Activated naive CD8-positive, alpha-beta T cell (primary cell): ENCODE results near the gene MAD1L1.
"Not testable (repeated sequence)": the region's sequence is repeated elsewhere in the genome, so short reads cannot be mapped to it uniquely, and the experiment has no call there.

ENCODE experiments used
- H3K27ac Mint-ChIP-seq: one replicate; pipeline ENCODE4 v1.8.0; 2021; ENCODE audit warnings: mixed read lengths
- H3K27me3 Mint-ChIP-seq: one replicate; pipeline ENCODE4 v1.8.0; 2021; ENCODE audit warnings: mixed read lengths
- H3K36me3 Mint-ChIP-seq: one replicate; pipeline ENCODE4 v1.8.0; 2021; ENCODE audit warnings: mixed read lengths
- H3K4me1 Mint-ChIP-seq: one replicate; pipeline ENCODE4 v1.8.0; 2021; ENCODE audit warnings: low read depth, mixed read lengths
- H3K4me3 Mint-ChIP-seq: one replicate; pipeline ENCODE4 v1.8.0; 2021; ENCODE audit warnings: mild to moderate bottlenecking, mixed read lengths
- H3K9me3 Mint-ChIP-seq: one replicate; pipeline ENCODE4 v1.8.0; 2021; ENCODE audit warnings: low read depth, mixed read lengths

The MAD1L1 gene

DNA sequence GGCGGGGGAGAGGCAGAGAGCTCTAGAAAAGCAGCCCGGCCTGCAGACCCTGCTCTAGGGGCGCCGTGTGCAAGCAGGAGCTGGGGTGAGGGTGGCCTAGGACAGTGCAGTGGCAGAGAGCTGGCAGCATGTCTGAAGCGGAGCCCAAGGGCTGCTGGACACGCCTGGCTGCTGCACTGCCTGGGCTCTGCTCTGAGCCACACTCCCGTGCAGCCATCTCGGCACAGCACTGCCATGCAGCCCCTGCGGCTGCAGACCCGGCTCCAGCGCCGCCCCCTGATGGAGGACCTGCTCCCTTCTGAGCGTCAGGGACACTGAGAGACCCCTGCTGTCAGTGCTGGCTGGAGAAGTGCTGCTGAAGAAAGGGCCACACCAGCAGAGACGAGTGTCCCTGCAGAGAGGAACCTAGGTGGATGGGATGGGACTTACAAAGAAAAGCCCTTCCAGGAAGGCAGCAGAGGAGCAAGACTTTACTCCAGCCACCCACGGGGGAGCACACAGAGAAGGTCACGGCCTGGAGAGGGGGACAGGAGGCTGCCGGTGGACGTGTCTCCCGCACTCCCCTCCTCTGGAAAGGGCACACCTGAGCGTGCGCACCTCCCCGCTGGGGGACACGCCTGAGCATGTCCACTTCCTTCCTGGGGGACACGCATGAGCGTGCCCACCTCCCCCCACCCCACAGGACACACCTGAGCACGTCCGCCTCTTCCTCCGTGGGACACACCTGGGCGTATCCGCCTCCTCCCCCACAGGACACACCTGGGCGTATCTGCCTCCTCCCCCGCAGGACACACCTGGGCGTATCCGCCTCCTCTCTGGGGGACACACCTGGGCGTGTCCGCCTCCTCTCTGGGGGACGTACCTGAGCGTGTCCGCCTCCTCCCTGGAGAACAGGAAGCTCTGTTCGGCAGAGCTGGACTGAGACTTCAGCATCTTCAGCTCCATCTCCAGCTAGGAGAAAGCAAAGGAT lies 252.9 kb downstream of the MAD1L1 start:
- H3K27me3 Mint-ChIP-seq, result no peaks in the 10 kb centered on the region
- no peak overlapping the region for H3K27ac Mint-ChIP-seq
- H3K36me3 Mint-ChIP-seq, result peaks cover 8% of the 10 kb centered on the region
- H3K9me3 Mint-ChIP-seq, result no peaks in the 10 kb centered on the region
- H3K4me1 Mint-ChIP-seq, result peaks cover 4% of the 10 kb centered on the region
- no peak overlapping the region for H3K4me3 Mint-ChIP-seq

DNA sequence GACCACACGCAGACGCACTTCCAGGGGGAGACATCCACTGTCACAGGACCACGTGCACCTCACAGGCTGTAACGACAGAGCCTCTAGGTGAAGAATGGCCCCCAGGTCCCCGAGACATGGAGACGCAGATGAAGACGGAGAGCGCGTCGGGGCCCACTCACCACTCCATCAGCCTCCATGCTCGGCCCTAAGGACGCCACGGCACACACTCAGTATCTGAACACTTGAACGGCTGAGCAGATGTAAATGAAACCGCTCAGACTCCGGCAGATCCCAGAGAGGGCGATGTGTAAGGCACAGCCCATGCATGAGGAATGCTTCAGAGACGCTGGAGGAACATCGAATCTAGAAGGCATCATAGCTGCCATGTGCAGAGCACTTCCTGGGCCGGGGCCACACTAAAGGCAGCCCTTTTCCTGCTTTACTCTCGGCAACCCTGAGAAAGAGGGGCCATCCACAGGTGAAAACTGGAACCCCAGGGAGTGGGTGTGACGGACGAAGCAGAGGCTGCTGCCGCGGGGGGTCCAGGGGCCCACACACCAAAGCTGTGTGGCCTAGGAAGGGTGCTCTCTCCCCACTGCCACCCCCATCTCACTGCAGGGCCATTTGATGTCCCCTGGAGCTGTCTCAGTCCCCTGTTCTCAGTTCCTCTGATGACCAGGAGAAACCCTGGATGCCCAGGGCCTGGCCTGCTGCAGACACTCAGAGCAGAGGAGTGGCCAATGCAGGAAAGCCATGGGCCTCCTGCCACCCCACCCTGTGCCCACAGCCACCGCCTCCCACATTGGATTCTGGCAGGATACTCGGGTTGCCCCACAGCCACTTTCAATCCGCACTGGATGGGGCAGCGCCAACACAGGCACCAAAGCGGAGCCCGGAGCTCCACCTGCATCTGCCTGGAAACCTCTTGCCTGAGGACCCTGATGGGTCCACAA lies 253.8 kb downstream of the MAD1L1 start:
- Mint-ChIP-seq H3K9me3 (no peaks in the 10 kb centered on the region), H3K27ac (no peak overlapping the region), H3K4me3 (no peak overlapping the region), H3K36me3 (peaks cover 5% of the 10 kb centered on the region), H3K27me3 (no peaks in the 10 kb centered on the region), H3K4me1 (peaks cover 7% of the 10 kb centered on the region)

DNA sequence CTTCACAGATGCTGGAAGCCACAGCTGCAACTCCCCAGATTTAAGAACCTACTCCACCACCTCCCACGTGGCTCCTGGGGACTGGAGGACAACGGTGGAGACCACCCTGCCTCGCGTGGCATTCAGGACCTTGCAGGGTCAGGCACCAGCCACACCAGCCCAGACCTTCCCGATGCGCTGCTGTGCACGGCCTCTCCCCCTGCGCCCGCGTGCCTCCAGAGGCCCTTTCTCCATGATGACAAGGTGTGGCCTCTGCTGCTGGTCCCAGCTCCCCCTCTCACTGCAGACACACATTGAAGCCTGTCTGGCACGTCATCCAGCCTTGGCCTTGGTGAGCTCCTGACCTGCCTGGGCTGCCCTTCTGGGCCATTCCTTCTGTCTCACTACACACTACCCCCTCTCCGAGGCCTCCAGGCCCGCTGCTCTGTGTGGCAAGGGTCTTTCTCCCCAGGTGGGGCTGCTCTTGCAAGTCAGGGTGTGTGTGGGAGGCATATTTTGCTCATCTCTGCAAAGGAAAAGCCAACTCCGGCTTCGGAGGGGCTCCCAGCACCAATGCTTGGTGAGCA lies 254.8 kb downstream of the MAD1L1 start:
- Mint-ChIP-seq H3K27ac (no peak overlapping the region), H3K4me1 (peaks cover 7% of the 10 kb centered on the region), H3K9me3 (no peaks in the 10 kb centered on the region), H3K4me3 (no peak overlapping the region), H3K27me3 (no peaks in the 10 kb centered on the region), H3K36me3 (peaks cover 5% of the 10 kb centered on the region)

DNA sequence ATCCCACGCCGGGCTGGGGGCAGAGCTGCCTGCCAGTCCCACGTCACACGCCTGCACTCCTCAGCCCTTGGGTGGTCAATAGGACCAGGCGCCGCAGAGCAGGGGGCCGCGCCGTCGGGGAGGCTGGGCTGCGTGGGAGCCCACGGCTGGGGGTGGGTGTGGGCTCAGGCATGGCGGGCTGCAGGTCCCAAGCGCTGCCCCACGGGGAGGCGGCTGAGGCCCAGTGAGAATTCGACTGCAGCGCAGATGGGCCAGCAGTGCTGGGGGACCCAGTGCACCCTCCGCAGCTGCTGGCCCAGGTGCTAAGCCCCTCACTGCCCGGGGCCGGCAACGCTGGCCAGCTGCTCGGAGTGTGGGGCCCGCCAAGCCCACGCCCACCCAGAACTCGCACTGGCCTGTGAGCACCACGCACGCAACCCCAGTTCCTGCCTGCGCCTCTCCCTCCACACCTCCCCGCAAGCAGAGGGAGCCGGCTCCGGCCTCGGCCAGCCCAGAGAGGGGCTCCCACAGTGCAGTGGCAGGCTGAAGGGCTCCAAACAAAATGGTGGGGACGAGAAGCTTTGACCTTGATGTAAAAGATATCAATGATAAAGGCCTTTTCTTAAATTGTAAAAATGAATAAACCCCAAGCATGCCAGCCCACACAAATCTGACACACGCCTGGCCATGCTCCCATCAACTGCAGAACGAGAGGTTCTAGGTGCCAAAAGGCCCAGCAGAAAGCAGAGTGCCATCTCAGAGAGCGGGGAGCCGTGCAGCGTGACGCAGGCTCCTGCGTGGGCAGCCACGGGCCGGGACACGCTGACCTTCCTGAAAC lies 255.5 kb downstream of the MAD1L1 start:
- H3K9me3 Mint-ChIP-seq, result no peaks in the 10 kb centered on the region
- no peaks in the 10 kb centered on the region for H3K27me3 Mint-ChIP-seq
- peaks cover 5% of the 10 kb centered on the region for H3K36me3 Mint-ChIP-seq
- no peak overlapping the region for H3K4me3 Mint-ChIP-seq
- H3K4me1 Mint-ChIP-seq, result peaks cover 7% of the 10 kb centered on the region
- H3K27ac Mint-ChIP-seq, result no peak overlapping the region

DNA sequence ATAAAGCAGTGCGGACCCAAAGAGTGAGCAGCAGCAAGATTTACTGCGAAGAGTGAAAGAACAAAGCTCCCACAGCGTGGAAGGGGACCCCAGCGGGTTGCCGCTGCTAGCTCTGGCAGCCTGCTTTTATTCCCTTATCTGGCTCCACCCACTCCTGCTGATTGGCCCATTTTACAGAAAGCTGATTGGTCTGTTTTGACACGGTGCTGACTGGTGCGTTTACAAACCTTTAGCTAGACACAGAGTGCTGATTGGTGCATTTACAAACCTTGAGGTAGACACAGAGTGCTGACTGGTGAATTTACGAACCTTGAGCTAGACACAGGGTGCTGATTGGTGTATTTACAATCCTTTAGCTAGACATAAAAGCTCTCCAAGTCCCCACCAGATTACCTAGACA lies 256.2 kb downstream of the MAD1L1 start:
- H3K4me3 Mint-ChIP-seq, H3K9me3 Mint-ChIP-seq, H3K27me3 Mint-ChIP-seq, H3K4me1 Mint-ChIP-seq, H3K36me3 Mint-ChIP-seq: not testable (repeated sequence)
- peak overlapping the region; percentile 18 for H3K27ac Mint-ChIP-seq

DNA sequence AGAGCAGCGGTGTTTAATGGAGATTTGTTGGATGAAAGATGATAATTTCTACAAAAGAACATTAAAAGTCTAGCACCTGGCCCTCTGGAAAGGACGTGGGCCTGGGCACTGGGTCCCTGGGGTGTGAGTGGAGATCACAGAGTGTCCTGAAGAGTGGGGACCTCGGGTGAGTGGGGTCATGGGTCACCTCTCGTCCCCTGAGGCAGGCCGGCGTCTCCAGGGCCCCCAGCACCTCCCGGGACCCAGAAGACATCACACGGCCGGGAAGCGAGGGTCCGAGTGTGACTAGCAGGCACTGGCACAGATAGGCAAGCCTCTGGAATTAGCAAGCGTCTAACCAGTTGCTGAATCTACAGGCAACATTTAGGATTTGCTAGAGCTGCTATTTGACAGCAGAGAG lies 257.2 kb downstream of the MAD1L1 start:
- Mint-ChIP-seq H3K27ac (no peak overlapping the region), H3K27me3 (no peaks in the 10 kb centered on the region), H3K36me3 (peaks cover 5% of the 10 kb centered on the region), H3K4me3 (no peak overlapping the region), H3K4me1 (peaks cover 7% of the 10 kb centered on the region), H3K9me3 (no peaks in the 10 kb centered on the region)

DNA sequence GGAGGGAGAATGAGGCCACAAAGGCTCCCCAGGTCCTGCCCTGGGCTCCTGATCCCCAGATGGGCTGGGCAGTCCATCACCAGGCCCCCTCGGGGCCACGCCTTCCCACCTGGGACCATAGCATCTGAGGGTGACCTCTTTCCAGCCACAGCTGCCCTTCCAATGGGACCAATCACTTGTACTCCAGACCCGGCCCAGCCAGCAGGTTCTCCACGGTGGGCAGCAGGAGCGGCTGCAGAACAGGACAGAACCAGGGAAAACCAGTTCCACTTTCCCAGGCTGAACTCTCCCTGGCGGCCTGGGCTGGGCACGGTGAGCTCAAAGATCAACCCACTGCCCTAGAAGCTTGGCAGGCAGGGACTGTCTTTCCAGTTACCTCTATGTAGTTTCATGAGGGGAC lies 257.6 kb downstream of the MAD1L1 start:
- Mint-ChIP-seq H3K4me1 (peaks cover 7% of the 10 kb centered on the region), H3K27ac (no peak overlapping the region), H3K36me3 (peaks cover 5% of the 10 kb centered on the region), H3K9me3 (no peaks in the 10 kb centered on the region), H3K27me3 (no peaks in the 10 kb centered on the region), H3K4me3 (no peak overlapping the region)

DNA sequence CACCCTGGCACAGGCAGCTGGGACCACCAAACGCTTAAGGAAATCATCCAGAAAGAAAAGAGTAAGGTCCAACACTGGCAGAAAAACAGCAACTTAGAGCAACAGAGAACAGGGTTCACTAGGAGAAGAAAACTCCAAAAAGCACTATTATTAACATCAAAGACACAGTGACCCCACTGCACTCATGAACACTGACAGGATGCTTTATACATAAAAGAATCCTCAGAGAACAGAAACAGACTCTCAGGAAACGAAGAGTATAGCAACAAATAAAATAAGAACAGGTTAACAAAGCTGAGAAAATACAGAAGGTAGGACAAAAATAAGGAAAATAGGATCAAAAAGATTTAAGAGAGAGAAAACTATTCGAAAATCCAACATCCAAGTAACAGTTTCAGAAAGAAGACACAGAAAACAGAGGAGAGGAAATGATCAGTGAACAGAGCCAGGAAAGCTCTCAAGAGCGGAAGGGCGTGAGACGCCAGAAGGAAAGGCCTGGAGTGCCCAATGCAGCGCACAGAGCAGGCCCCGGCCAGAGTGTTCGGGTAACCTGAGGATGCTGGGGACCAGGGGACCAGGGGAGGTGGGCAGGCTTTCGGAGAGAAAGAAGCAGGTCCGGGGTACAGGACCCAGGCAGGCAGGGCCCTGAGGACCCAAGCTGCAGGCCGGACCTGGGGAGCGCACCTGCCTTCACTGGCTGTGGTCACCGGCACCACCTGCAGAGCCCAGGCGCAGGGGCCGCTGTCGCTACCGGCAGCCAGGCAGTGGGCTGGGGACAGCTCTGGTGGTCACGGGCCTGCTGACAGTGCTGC lies 258.2 kb downstream of the MAD1L1 start:
- peaks cover 13% of the 10 kb centered on the region for H3K4me1 Mint-ChIP-seq
- no peaks in the 10 kb centered on the region for H3K27me3 Mint-ChIP-seq
- peaks cover 5% of the 10 kb centered on the region for H3K36me3 Mint-ChIP-seq
- H3K4me3 Mint-ChIP-seq, result no peak overlapping the region
- H3K9me3 Mint-ChIP-seq, result no peaks in the 10 kb centered on the region
- no peak overlapping the region for H3K27ac Mint-ChIP-seq

DNA sequence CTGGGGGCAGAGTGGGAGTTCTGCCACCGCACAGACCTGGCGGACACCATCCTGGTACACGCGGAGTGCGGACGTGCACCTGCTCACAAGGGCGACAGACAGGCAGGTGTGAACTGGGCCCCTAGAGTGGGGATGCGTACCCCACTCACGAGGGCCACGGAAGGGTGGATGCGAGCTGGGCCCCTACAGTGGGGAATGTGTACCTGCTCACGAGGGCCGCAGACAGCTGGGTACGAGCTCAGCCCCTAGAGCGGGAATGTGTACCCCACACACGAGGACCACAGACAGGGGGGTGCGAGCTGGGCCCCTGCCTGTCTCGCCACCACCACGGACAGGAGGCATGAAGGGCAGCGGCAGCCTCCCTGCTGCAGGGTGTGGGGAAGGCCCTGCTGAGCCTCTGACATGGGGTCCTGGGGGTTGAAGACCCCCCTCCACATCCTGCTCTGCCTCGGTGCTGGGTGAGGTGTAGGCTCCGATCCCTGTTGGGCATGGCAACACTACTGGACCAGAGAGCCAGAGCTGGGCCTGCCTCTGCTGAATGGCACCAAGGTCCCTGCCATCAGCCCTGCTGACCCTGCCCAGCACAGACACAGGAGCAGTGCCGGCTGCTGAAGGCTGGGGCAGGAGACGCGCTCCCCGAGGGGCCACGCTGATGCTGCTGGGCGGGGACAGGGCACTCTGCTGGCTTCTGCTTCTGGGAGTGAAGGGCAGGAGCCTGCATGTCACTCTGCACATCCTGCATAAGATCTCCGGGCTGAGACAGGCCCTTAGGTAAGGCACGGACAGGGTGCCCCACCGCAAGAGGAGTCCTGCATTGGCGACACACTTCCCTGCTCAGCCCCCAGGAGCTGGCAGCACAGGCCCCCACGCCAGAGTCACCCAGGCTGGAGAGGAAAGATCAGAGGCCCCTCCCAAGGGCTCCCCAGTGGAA lies 259.2 kb downstream of the MAD1L1 start:
- H3K36me3 Mint-ChIP-seq, result peaks cover 5% of the 10 kb centered on the region
- no peak overlapping the region for H3K4me3 Mint-ChIP-seq
- peaks cover 14% of the 10 kb centered on the region for H3K4me1 Mint-ChIP-seq
- no peaks in the 10 kb centered on the region for H3K9me3 Mint-ChIP-seq
- no peak overlapping the region for H3K27ac Mint-ChIP-seq
- H3K27me3 Mint-ChIP-seq, result no peaks in the 10 kb centered on the region

DNA sequence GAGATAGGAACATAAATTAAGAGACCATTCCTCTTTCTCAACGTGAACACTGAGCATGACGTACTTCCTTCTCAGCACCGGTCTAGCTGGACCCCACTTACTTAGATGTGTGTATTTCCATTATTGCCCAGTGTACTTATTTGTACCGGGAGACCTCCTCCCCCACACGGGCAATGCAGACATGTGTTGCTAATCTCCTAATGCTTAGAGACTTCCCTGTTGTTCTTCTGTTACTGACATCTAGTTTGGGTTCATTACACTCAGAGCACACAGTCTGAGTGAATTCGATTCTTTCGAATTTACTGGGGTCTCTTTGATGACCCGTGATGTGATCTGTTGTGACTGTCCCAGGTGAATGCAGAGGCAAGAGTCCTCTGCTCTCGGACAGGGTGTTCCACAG lies 260.0 kb downstream of the MAD1L1 start:
- Mint-ChIP-seq H3K27ac (no peak overlapping the region), H3K36me3 (peaks cover 7% of the 10 kb centered on the region), H3K4me1 (peaks cover 14% of the 10 kb centered on the region), H3K4me3 (no peak overlapping the region), H3K27me3 (no peaks in the 10 kb centered on the region), H3K9me3 (no peaks in the 10 kb centered on the region)

DNA sequence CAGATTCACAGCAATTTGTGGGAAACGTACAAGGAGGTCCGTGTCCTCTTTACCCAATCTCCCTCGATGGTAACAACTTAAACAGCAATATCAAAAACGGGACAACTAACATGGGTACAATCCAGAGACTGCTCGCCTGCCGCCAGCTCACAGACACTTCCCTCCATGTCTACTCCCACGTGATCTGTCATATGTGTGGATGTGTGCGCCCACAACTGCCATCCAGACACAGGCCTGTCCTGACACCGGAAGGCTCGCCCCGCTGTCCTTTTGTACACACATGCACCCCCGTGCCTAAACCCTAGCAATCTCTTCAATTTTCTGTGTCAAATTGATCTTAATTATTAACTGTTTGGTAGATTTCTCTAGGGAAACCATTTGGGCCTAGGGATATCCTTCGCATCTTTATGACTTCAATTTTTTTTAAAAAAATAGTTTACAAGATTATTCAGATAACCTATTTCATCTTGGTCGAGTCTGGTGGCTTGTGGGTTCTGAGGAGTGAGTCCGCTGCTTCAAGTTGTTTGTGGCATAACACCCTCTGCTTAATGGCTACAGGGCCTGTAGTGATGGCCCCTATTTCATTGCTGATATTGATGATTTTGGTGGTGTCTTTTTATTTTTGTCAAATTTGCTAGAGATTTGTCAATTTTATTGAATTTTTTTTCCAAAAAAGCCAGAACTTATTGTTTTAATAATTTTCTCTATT lies 260.6 kb downstream of the MAD1L1 start:
- Mint-ChIP-seq H3K27ac (no peak overlapping the region), H3K9me3 (no peaks in the 10 kb centered on the region), H3K36me3 (peaks cover 10% of the 10 kb centered on the region), H3K27me3 (no peaks in the 10 kb centered on the region), H3K4me3 (no peak overlapping the region), H3K4me1 (peaks cover 16% of the 10 kb centered on the region)

DNA sequence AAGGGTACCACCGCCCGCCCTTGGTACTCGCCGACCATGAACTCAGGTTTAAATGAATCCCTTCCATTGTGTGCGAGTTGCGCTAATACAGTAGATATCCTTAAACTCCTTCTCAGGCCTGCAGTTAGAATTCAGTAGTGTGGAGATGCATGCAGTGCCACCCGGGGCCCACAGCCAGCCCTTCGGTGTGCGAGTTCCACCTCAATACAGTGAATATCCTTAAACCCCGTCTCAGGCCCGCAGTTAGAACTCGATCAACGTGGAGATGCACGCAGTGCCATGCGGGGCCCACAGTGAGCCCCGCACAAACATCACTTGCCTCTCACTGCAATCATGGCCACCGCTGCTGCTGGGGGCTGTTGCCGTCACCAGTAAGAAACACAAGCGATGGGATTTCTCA lies 261.9 kb downstream of the MAD1L1 start:
- H3K27ac Mint-ChIP-seq, result no peak overlapping the region
- no peaks in the 10 kb centered on the region for H3K27me3 Mint-ChIP-seq
- no peak overlapping the region for H3K4me3 Mint-ChIP-seq
- H3K4me1 Mint-ChIP-seq, result peaks cover 16% of the 10 kb centered on the region
- no peaks in the 10 kb centered on the region for H3K9me3 Mint-ChIP-seq
- H3K36me3 Mint-ChIP-seq, result peaks cover 9% of the 10 kb centered on the region
